Pancreas (tissue), 10 donors: ENCODE measurements around the gene DIPK1A. TPM values are rescaled to one million over a fixed set of nuclear protein-coding genes. Genes with fewer than 3 reads are reported as not detected.

Source experiments
- ATAC-seq, 4 donors: fragments of 200-7000 bp; cut with Tn5 transposase; one replicate each; pipeline versions ENCODE4 v1.8.0 to v1.9.1; 2020; ENCODE audit warnings: mild to moderate bottlenecking in 4 of 4, moderate library complexity in 4 of 4
- DNase-seq, 6 donors: peaks; one replicate each; pipeline ENCODE4 v3.0.0-alpha.2; 2020
- FAIRE-seq: peaks from 2 replicates; lab custom pipeline; 2012; peaks lifted over from hg19 to GRCh38; lab: Jason Lieb, UNC
- H3K27ac ChIP-seq, 4 donors: fragments of 200-600 bp; sonication (generic); 1 replicate in 3 of 4; 2 replicates in 1 of 4; pipeline versions ENCODE4 v1.5.0 to v1.8.0; 2020
- H3K27me3 ChIP-seq, 4 donors: fragments of 200-600 bp; one replicate each; pipeline ENCODE4 v1.8.0; 2021
- H3K36me3 ChIP-seq, 3 donors: fragments of 200-600 bp; sonication (generic) in 1 of 3; one replicate each; pipeline versions ENCODE4 v1.5.0 to v1.8.0; 2020 to 2021
- H3K4me1 ChIP-seq, 3 donors: fragments of 200-600 bp; one replicate each; pipeline ENCODE4 v1.8.0; 2021
- H3K4me3 ChIP-seq, 4 donors: fragments of 200-600 bp; sonication (generic) in 2 of 4; one replicate each; pipeline versions ENCODE4 v1.5.0 to v1.8.0; 2020 to 2021
- H3K9me3 ChIP-seq, 4 donors: fragments of 200-600 bp; one replicate each; pipeline ENCODE4 v1.8.0; 2021
- CTCF ChIP-seq, 4 donors: fragments of 200-600 bp; sonication (generic) in 3 of 4; IDR thresholded peaks; one replicate each; pipeline versions ENCODE4 v1.5.0 to v1.8.0; 2021; ENCODE audit warnings: antibody characterized with exemption in 4 of 4
- WGBS, 2 donors: extraction: QIAGEN DNeasy Blood & Tissue Kit; methylation state at CpG; one replicate each; pipeline ENCODE4 v1.1.7; 2013; 5-methylcytosine and 5-hydroxymethylcytosine counted together
- intact Hi-C, 3 donors: fragments of 100-400 bp; cut with DNase I; formaldehyde crosslinking; loops; one replicate each; pipeline versions ENCODE4 v1.11.1 to v1.14.2; 2022
- polyA plus RNA-seq, 2 donors: library from polyadenylated mRNA; stranded (reverse); fragments of 200-250 nt; gene quantifications; one replicate each; pipeline ENCODE4 v1.2.3, GENCODE V29; 2013
- total RNA-seq, 6 donors: library from RNA; stranded (reverse); fragmentation: NEBNext Ultra II Directional in 4 of 6; extraction: Animal tissue kit (Norgen Biotek cat#: 25700) in 4 of 6; gene quantifications; one replicate each; pipeline versions ENCODE4 v1.2.1 to v1.2.4, GENCODE V29; 2021 to 2023
- donor health status: healthy with polysubstance abuse.
- donor health status: DM: no; HTN: no; CAD: no; lungs with moderate emphysema.
- donor health status: DM: no; HTN: no; CAD: no.
- donor health status: control.
- donor health status: control.
- donor health status: Bipolar disorder and iron deficiency.
- donor health status: DM: yes; HTN: yes; CAD: no.
- donor health status: DM: no; HTN: no; CAD: no.
- donor health status: DM: no; HTN: no; CAD: no.
- donor health status: DM: yes; HTN: yes; CAD: no.

The DIPK1A gene
- total and polyA plus RNA-seq, 8 donors, result 0.80 to 5.4 (median 2.0) TPM

- no peaks in the 10 kb centered on the region for H3K4me1 ChIP-seq
- no peaks in the 10 kb centered on the region for H3K27me3 ChIP-seq
- intact Hi-C loops, result no loop called here
- no peak for DNase-seq
- H3K36me3 ChIP-seq, result no peaks in the 10 kb centered on the region
- ATAC-seq, result no peak
- no peak overlapping the region for H3K4me3 ChIP-seq
- no peaks in the 10 kb centered on the region for H3K9me3 ChIP-seq
- no peak for TF ChIP-seq CTCF (IDR thresholded peaks at IDR 0.05)
- FAIRE-seq, result no peak
- H3K27ac ChIP-seq, result no peak overlapping the region
- 42 to 49% methylated on average over 2 of the region's 2 CpGs for WGBS, 2 donors
Measured at GRCh38 chr1:92989253-92989652, 28.0 kb upstream of the DIPK1A start.

- H3K4me3 ChIP-seq, result no peak overlapping the region
- ATAC-seq, result no peak
- no peak for FAIRE-seq
- intact Hi-C loops, result no loop called here
- no peak overlapping the region for H3K27ac ChIP-seq
- no peaks in the 10 kb centered on the region for H3K27me3 ChIP-seq
- H3K9me3 ChIP-seq, result no peaks in the 10 kb centered on the region
- no peak for TF ChIP-seq CTCF (IDR thresholded peaks at IDR 0.05)
- H3K36me3 ChIP-seq, result no peaks in the 10 kb centered on the region
- DNase-seq, result no peak
- no peaks in the 10 kb centered on the region for H3K4me1 ChIP-seq
Measured at GRCh38 chr1:92987462-92987861, 26.2 kb upstream of the DIPK1A start.

- ATAC-seq (no peak), FAIRE-seq (no peak), DNase-seq (no peak)
- Histone ChIP-seq H3K27ac (no peak overlapping the region), H3K4me1 (no peaks in the 10 kb centered on the region), H3K9me3 (no peaks in the 10 kb centered on the region), H3K36me3 (no peaks in the 10 kb centered on the region), H3K27me3 (no peaks in the 10 kb centered on the region), H3K4me3 (no peak overlapping the region)
- TF ChIP-seq CTCF (IDR thresholded peaks at IDR 0.05), result no peak
- intact Hi-C loops, result no loop called here
Measured at GRCh38 chr1:92985101-92985500, 23.8 kb upstream of the DIPK1A start.

DNA sequence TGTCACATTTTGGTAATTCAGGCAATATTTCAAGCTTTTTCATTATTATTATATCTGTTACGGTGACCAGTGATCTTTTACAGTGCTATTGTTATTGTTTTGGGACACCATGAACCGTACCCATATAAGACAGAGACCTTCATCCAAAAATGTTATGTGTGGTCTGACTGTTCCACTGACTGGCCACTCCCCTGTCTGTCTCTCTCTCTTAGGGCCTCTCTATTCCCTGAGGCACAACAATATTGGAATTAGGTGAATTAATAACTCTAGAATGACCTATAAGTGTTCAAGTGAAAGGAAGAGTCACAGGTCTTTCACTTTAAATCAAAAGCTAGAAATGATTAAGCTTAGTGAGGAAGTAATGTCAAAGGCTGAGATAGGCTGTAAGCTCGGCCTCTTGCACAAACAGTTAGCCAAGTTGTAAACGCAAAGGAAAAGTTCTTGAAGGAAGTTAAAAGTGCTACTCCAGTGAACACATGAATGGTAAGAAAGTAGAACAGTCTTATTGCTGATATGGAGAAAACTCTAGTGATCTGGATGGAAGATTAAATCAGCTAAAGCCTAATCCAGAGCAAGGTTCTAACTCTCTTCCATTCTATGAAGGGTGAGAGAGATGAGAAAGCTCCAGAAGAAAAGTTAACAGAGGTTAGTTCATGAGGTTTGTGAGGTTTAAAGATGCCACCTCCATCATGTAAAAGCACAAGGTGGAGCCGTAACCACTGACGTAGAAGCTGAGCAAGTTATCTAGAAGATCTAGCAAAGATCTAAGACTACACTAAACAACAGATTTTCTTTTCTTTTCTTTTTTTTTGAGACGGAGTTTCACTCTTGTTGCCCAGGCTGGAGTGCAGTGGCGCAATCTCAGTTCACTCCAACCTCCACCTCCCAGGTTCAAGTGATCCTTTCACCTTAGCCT lies 19.7 kb upstream of the DIPK1A start:
- no peaks in the 10 kb centered on the region for H3K36me3 ChIP-seq
- no peaks in the 10 kb centered on the region for H3K9me3 ChIP-seq
- peak in 3 of 4 donors; percentile 23 to 42 (median 28) for ATAC-seq
- H3K27me3 ChIP-seq, result no peaks in the 10 kb centered on the region
- no peak overlapping the region for H3K27ac ChIP-seq
- no peak for DNase-seq
- WGBS, 2 donors, result 69 to 73% methylated on average over 8 of the region's 8 CpGs
- no peak overlapping the region for H3K4me3 ChIP-seq
- FAIRE-seq, result no peak
- H3K4me1 ChIP-seq, result no peaks in the 10 kb centered on the region
- no peak for TF ChIP-seq CTCF (IDR thresholded peaks at IDR 0.05)
- intact Hi-C loops, result no loop called here
